ENCODE results near the gene MBL2.

Gene MBL2

GRCh38 chr10:52772623-52773022, at the start of gene MBL2:
Gene MBL2, minus strand, starts transcription at chr10:52772784. Its CDS starts 1,149 bp downstream, at chr10:52771635.
- no peak for DNase-seq (ENCODE audit: low read depth)

DNA sequence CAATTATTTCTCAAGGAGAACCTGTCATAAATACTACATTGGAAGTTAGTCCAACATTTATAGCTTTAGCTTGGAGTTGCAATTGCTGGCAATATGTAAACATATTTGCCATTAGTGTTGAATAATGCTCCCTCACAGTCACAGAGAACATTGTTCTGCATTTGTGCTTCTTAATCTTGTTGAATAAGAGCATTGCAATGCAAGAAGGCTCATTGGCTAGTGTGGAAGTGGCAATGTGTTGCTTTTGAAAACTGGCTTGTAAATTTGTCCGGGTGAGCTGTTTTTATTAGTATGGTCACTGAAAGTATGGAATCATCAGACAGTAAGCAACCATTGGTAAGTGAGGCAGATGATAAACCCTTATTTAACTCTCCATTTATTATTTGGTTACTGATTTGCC, 47.7 kb upstream of the MBL2 start:
- DNase-seq (ENCODE audit: low read depth) = no peak

- DNase-seq (ENCODE audit: low read depth) = no peak
These were observed 45.4 kb upstream of the MBL2 start for GRCh38 chr10:52818019-52818418.

DNA sequence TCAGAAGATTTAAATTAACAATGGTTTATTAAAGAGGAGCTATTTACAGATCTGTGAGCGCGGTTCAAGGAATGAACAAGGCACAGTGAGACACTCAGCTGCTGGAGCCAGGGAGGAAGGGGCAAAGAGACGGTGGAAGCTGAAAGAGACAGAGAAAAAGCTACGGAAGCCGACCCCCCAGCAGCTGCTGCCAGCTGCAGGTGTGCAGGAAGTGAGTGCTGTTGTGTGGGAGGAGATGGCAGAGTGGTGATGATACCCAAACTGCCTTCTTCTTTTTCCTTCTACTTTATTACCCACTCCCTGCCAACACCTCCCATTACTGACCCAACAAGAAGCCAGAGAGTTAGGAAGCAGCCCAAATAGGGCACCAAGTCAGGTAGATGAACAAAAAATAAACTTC, 41.9 kb upstream of the MBL2 start:
- no peak for DNase-seq (ENCODE audit: low read depth)

DNA sequence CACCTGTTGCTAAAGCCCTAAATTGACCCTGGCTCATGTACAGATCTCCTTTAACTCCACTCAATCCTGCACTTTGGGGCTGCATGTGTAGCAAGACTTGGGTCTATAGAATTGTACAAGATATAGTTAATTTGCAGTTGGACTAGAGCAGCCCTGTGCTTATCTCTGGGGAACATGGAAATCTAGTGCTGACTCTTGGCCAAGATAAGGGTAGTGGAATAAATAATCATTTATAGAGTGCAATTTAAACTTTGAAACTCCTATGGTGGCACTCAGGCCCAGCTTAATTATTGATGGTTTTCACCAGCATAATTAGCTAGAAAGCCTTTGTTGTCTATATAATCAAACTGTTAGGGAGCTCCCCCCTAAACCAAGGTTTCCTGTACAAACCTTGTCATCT, 39.2 kb upstream of the MBL2 start:
- no peak for DNase-seq (ENCODE audit: low read depth)

- DNase-seq (ENCODE audit: low read depth) = no peak
These were observed 38.2 kb upstream of the MBL2 start for GRCh38 chr10:52810761-52811160.

GRCh38 chr10:52807803-52808202, 35.2 kb upstream of the MBL2 start:
- no peak for DNase-seq (ENCODE audit: low read depth)

DNA sequence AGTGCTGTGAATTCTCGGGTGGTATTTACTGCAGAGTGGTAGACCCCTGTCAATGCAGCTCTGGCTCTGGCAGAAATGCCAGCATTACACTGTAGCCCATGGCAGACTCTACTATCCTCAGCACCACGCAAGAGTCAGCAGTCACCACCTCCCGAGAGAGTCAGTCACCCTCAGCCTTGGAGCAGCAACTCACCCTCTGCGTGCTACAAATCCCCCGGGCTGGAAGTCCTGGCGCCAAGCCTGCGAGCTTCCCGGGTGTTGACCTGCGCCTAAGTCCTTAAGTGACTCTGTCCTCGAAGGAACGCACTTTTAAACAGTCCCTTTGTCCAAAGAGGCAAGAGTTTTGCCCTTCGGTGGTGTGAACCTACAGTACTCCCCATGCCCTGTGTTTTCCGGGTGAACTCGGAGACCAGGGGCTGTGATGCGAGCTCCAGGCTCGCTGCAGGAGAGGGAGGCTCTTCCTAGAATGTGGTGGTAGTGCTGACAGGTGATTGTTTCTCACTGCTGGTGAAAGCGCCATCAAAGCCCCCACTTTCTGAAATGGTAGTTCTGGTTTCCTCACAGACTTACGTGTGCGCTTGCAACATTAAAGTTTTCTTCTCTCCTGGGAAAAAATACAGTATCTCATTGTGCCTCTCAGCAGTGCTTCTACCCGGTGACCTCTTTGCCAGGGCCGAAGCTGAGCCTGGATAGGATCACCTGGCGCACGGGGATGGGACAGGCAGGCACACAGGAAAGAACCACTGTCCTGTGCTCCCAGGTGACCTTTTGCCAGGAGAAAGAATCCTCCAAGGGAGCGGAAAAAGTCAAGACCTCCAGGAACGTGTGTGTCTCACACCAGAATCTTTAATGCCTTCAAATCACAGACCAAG, 33.1 kb upstream of the MBL2 start:
- DNase-seq (ENCODE audit: low read depth) = no peak

DNA sequence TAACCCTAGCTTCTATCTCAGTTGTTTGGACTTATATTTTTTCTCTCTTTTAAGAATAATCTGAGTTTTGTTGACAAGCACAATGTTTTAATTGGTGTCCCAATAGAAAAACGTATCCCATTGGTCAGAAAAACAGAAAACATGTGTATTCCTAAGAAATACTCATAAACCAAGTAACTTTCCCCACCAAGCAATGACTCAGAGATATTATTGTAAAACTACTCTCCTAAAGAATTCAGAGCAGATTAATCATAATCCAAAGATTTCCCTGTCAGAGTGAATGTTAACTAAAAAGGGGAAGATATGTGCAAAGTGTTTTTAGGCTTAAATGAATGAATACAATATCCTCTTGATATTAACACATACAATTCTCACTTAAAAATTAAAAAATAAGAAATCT, 29.4 kb upstream of the MBL2 start:
- no peak for DNase-seq (ENCODE audit: low read depth)

- DNase-seq (ENCODE audit: low read depth) = no peak
These were observed 13.5 kb upstream of the MBL2 start for GRCh38 chr10:52786098-52786497.

- no peak for DNase-seq (ENCODE audit: low read depth)
These were observed 12.8 kb upstream of the MBL2 start for GRCh38 chr10:52785418-52785817.

- no peak for DNase-seq (ENCODE audit: low read depth)
These were observed 11.1 kb upstream of the MBL2 start for GRCh38 chr10:52783726-52784125.

DNA sequence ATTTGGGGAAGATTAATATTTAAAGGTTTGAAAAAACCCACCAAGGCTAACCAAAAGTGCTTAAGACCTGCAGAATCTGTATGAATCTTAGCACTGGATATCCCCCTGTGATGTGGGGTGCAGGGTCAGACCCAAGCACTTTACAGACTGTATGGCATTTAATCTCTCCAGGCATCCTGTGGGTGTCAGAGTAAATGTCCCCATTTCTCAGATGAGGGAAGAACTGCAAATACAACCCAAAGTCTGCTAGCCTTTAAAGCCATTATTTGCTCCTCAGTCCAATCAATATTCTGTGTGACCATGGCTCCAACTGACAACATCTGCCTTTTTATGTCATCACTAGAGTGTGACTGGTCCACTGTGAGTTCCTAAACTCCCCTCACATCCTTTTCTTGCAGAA, 10.0 kb upstream of the MBL2 start:
- DNase-seq (ENCODE audit: low read depth) = no peak

- DNase-seq (ENCODE audit: low read depth) = no peak
These were observed 8.0 kb upstream of the MBL2 start for GRCh38 chr10:52780391-52781155.

DNA sequence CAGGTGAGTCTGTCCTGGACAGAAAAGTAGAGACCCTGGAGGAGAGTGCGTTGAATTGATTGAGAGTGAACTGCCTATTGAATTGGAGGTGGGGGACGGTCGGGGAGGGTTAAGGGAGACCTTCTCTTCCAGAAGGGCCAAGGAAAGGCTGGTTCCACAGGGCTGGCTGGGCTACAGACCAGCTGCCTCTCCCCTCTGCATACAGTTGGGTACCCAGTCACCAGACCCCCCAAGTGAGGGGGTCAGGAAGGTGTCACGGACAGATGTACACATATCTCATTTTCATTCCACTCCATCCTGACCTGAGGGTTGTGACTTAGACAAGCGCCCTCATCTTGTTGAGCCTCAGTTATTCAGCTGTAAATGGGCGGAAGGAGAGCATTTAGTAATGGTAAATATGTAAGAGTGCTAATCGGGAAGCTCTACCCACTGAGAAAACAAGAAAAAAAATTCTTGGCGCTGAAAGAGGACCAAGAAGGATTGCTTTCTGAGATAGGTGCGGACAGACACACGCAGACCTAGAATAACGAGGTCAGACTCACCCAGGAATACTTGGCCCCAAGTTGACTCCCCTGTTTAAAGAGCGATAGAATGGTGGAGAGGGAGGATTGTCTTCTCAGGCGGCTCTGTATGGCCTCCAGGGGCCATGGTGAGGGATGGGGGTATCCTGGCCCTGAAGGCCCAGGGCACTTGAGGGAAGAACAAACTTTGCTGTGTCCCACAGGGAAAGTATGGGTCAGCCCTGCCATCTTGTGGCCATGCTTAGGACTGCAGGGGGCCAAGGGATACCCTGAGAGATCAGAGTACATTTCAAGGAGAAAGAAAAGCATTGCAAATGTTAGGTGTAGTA, 7.2 kb upstream of the MBL2 start:
- DNase-seq (ENCODE audit: low read depth) = peak; percentile 8

GRCh38 chr10:52778511-52779392, 6.2 kb upstream of the MBL2 start:
- no peak for DNase-seq (ENCODE audit: low read depth)

DNA sequence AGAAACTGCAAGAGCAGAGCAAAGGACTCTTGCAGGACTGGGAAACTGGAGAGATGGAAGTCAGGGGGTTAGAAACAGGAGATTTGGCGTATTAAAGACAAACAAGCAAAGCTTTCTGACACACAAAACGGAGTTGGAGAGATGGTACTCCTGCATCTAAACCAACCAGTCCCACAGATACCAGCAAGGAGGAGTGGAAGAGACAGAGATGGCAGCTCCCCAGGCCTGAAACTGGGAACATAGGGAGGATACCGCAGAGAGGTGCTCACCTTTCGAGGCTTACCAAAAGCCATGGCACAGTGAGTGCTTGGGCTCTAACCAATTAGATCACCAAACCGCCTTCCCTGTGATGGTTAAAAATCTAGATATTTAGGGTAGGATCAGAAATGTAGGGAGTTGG, 4.8 kb upstream of the MBL2 start:
- DNase-seq (ENCODE audit: low read depth) = no peak

DNA sequence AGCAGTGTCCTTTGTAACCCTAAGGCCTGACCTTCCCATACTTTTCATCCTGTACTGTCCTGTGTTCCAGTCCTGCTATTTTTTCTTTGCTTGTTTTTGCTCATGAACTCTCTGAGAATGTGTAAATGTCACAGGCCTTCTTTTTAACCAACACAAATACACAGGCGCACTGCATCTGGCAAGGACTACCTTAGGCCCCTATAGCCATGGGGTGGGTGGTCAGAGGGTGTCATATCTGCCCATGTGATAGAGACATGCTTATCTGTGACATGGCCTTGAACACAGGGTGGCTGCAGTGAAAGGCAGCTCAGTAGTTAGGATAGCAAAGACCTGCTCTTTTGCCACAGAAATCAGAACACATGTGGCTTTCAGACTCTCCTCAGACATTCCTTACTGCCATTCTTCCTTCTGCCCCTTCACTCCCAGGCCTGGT, 3.9 kb upstream of the MBL2 start:
- DNase-seq (ENCODE audit: low read depth) = no peak

DNA sequence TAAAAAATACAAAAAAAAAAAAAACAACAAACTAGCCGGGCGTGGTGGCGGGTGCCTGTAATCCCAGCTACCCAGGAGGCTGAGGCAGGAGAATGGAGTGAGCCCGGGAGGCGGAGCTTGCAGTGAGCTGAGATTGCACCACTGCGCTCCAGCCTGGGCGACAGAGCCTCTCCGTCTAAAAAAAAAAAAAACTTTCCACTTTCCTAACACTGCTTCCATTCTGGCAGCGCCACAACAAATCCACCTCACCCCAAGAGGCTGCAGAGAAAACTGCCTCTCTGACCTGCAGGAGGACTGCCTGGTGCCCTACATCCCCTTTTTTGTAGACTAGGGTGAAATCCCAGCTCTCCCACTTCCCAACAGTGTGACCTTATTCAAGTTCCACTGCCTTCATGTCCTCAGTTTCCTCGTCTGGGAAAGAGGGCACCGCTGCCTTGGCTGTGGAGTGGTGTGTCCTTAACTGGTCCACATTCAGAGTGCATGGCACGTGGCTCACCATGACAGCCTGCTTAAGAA, 2.6 kb upstream of the MBL2 start:
- no peak for DNase-seq (ENCODE audit: low read depth)

DNA sequence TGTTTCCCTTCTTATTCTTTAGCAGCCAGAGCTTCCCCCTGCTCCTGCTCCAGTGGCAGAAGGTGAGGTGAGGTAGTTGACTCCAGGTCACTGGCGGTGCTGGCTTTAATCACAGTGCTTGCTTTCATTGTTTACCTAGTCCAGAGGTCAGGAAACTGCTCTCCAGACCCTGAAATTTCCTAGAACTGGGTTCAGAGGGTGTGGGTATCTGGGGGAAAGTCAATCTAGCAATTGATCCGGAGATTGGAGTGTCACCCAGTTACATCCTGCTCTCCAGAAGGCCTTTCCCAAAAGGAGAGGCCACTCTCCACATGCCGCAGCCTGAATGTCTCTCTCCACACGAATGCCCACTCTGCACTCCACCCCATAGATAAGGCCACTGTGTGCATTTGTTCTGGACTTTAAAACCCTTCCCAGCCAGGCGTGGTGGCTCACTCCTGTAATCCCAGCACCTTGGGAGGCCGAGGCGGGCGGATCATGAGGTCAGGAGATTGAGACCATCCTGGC, 2.1 kb upstream of the MBL2 start:
- no peak for DNase-seq (ENCODE audit: low read depth)

DNA sequence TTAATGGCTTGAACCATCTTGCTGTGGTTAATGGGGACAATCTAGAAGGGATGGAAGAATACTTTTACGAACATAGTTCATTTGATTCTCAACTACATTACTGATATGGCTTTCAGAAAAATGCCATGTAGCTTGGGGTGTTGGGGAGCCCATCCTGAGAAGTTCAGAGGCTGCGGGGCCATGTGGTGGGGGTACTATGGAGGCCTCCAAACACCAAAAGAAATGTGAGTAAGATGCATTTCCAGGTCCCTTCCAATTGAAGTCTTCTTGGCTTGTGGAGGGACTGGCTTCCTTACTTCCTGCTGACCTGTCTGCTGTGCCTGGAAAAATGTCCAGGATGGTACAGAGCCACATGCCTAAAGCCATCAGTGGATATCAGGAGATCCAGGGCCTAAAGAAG, 1.6 kb upstream of the MBL2 start:
- DNase-seq (ENCODE audit: low read depth) = no peak

All from stimulated activated CD8-positive, alpha-beta memory T cell treated with anti-CD3 and anti-CD28 coated beads, Interleukin-4, amount 100 ng/mL, for 24 hours (primary cell).